K562 (cell line): ENCODE data around the gene FKBP8. TPM values are rescaled to one million over a fixed set of nuclear protein-coding genes. Genes with fewer than 3 reads are reported as not detected.
A peak's percentile ranks its signal among the peaks of the same experiment; 100 is the strongest.

Source experiments
- ATAC-seq: fragments of 200-7000 bp; cut with Tn5 transposase; 3 replicates; pipeline ENCODE4 v1.9.1; 2020; ENCODE audit warnings: moderate library complexity
- BruUV-seq: library from RNA; stranded (reverse); fragments of 400-500 nt; replicated peaks from 2 replicates; lab custom pipeline; 2021; lab: Mats Ljungman, UMichigan
- CTCF ChIA-PET: fragments of 300-600 bp; formaldehyde crosslinking; extraction: SDS; loops from one replicate; lab custom pipeline; 2021; ENCODE audit warnings: low intra/inter-chr PET ratio; lab: Yijun Ruan, JAX
- POLR2A ChIA-PET: fragments of 300-600, 350-650 bp; sonication (Branson Sonifier 250); formaldehyde crosslinking; extraction: SDS; loops from one replicate; lab custom pipeline; 2021; ENCODE audit warnings: antibody characterized with exemption, inconsistent platforms; lab: Yijun Ruan, JAX
- DNase-seq, 4 experiments: peaks; one replicate each; pipeline versions ENCODE4 v3.0.0 to v3.0.0-alpha.2; 2011 to 2018; ENCODE audit warnings: low spot score in 3 of 4, mixed read lengths in 3 of 4; ENCODE audit errors: extremely low read depth in 1 of 4
- FAIRE-seq: peaks from 2 replicates; lab custom pipeline; 2011; peaks lifted over from hg19 to GRCh38; lab: Jason Lieb, UNC
- H2AFZ ChIP-seq: 2 replicates; pipeline ENCODE4 v1.6.0; 2011; ENCODE audit warnings: low read depth, low read length, control low read depth, inconsistent platforms
- H3K27ac ChIP-seq: fragments of 200-600 bp; 3 replicates; pipeline ENCODE4 v1.8.0; 2011; ENCODE audit warnings: low read depth, mild to moderate bottlenecking, control low read depth, inconsistent platforms, low read length, moderate library complexity, mixed read lengths; ENCODE audit errors: extremely low read depth
- H3K27me3 ChIP-seq, 2 experiments: fragments of 300-600 bp in 1 of 2; 2 replicates in 1 of 2; 3 replicates in 1 of 2; pipeline versions ENCODE4 v1.6.0 to v1.8.0; 2011; ENCODE audit warnings: inconsistent platforms in 2 of 2, low read length in 2 of 2, mild to moderate bottlenecking in 1 of 2, mixed read lengths in 1 of 2, moderate library complexity in 1 of 2; ENCODE audit not compliant: control insufficient read depth in 2 of 2, insufficient read depth in 2 of 2
- H3K36me3 ChIP-seq: fragments of 300-600 bp; 3 replicates; pipeline ENCODE4 v1.8.0; 2011; ENCODE audit warnings: mild to moderate bottlenecking, low read length, inconsistent platforms; ENCODE audit not compliant: control insufficient read depth, insufficient read depth
- H3K4me1 ChIP-seq, 2 experiments: fragments of 200-600 bp in 1 of 2; replicated peaks in 1 of 2; 2 replicates in 1 of 2; 3 replicates in 1 of 2; pipeline versions ENCODE4 v1.5.1 to v1.8.0; 2011; ENCODE audit warnings: inconsistent platforms in 2 of 2, low read length in 2 of 2, mild to moderate bottlenecking in 1 of 2, mixed read lengths in 1 of 2, moderate library complexity in 1 of 2; ENCODE audit not compliant: control insufficient read depth in 2 of 2, insufficient read depth in 2 of 2
- H3K4me2 ChIP-seq: 2 replicates; pipeline ENCODE4 v1.6.1; 2011; ENCODE audit warnings: low read length, control low read depth, inconsistent platforms, mixed read lengths; ENCODE audit not compliant: insufficient read depth
- H3K4me3 ChIP-seq: fragments of 200-600 bp; sonication (generic), shearing (Covaris generic); 2 replicates; pipeline ENCODE4 v1.5.1; 2016; ENCODE audit warnings: control low read depth, inconsistent platforms
- H3K79me2 ChIP-seq: fragments of 200-600 bp; 3 replicates; pipeline ENCODE4 v1.8.0; 2011; ENCODE audit warnings: low read length, inconsistent platforms; ENCODE audit not compliant: control insufficient read depth, insufficient read depth
- H3K9ac ChIP-seq, 2 experiments: 2 replicates each; pipeline versions ENCODE4 v1.6.0 to v1.6.1; 2011; ENCODE audit warnings: low read depth in 2 of 2, low read length in 2 of 2, control low read depth in 1 of 2, inconsistent platforms in 1 of 2, mild to moderate bottlenecking in 1 of 2, mixed read lengths in 1 of 2; ENCODE audit not compliant: insufficient read depth in 1 of 2
- H3K9me1 ChIP-seq: one replicate; pipeline ENCODE4 v1.6.0; 2011; ENCODE audit warnings: inconsistent platforms, mild to moderate bottlenecking, low read length, moderate library complexity; ENCODE audit not compliant: control insufficient read depth, insufficient read depth
- H3K9me3 ChIP-seq: replicated peaks from 2 replicates; pipeline ENCODE4 v1.5.1; 2011; ENCODE audit warnings: low read depth, low read length, inconsistent platforms; ENCODE audit not compliant: control insufficient read depth, insufficient read depth
- H4K20me1 ChIP-seq: replicated peaks from 2 replicates; pipeline ENCODE4 v1.6.1; 2011; ENCODE audit warnings: low read length, inconsistent platforms, mixed read lengths; ENCODE audit not compliant: control insufficient read depth, insufficient read depth
- ADNP ChIP-seq: fragments of 200-800 bp; sonication (Bioruptor generic); IDR thresholded peaks from 2 replicates; pipeline ENCODE4 v1.6.1; 2016; ENCODE audit warnings: missing genetic modification characterization, missing compliant biosample characterization
- CTBP1 ChIP-seq: fragments of 450-650 bp; IDR thresholded peaks from 2 replicates; pipeline ENCODE4 v1.6.1; 2016; ENCODE audit warnings: borderline replicate concordance
- ELF4 ChIP-seq: fragments of 450-650 bp; formaldehyde crosslinking; IDR thresholded peaks from 2 replicates; pipeline ENCODE4 v1.4.0; 2022; ENCODE audit warnings: missing genetic modification characterization
- FOSL1 ChIP-seq: fragments of 200-800 bp; sonication (Bioruptor generic); conservative IDR thresholded peaks from 2 replicates; pipeline ENCODE4 v1.6.1; 2016; ENCODE audit warnings: missing genetic modification characterization, missing compliant biosample characterization
- HDAC2 ChIP-seq: fragments of 450-650 bp; IDR thresholded peaks from 2 replicates; pipeline ENCODE4 v1.6.1; 2016; ENCODE audit warnings: mild to moderate bottlenecking
- KAT8 ChIP-seq: fragments of 450-650 bp; IDR thresholded peaks from 2 replicates; pipeline ENCODE4 v1.6.1; 2016; ENCODE audit warnings: low read depth, mild to moderate bottlenecking
- NRF1 ChIP-seq, 2 experiments: fragments of 450-650 bp; IDR thresholded peaks in 1 of 2; conservative IDR thresholded peaks in 1 of 2; 2 replicates each; pipeline ENCODE4 v1.6.1; 2014; ENCODE audit warnings: mild to moderate bottlenecking in 2 of 2
- PRPF4 ChIP-seq: fragments of 200-400 bp; formaldehyde crosslinking; IDR thresholded peaks from one replicate; pipeline ENCODE4 v1.6.1; 2017; ENCODE audit warnings: low read length, low read depth, mild to moderate bottlenecking; ENCODE audit not compliant: insufficient read depth, poor library complexity, severe bottlenecking
- ZNF311 ChIP-seq: fragments of 250-450 bp; sonication (Bioruptor Pico); IDR thresholded peaks from 2 replicates; pipeline ENCODE4 v1.4.0; 2020; ENCODE audit warnings: mild to moderate bottlenecking, moderate library complexity
- ZNF316 ChIP-seq: fragments of 450-650 bp; IDR thresholded peaks from 2 replicates; pipeline ENCODE4 v1.6.1; 2016
- ZNF583 ChIP-seq: fragments of 250-450 bp; sonication (Bioruptor Pico); IDR thresholded peaks from 2 replicates; pipeline ENCODE4 v1.4.0; 2020
- ZNF717 ChIP-seq: fragments of 250-450 bp; sonication (Bioruptor Pico); IDR thresholded peaks from 2 replicates; pipeline ENCODE4 v1.5.0; 2021
- WGBS: fragments of 100-300 bp; shearing (Covaris generic); methylation state at CpG from one replicate; pipeline ENCODE4 v1.1.6; 2016; ENCODE audit warnings: low coverage, mixed read lengths; ENCODE audit not compliant: insufficient coverage; ENCODE audit errors: missing lambda C conversion rate; 5-methylcytosine and 5-hydroxymethylcytosine counted together
- in situ Hi-C: fragments of 300-500 bp; cut with MboI; formaldehyde crosslinking; loops from 4 replicates; pipeline ENCODE4 v1.15.0; 2018; ENCODE audit warnings: inconsistent platforms, mixed read lengths
- intact Hi-C: fragments of 100-400 bp; cut with micrococcal nuclease; formaldehyde crosslinking; loops from 2 replicates; pipeline ENCODE4 v1.14.2; 2022
- polyA plus RNA-seq, 8 experiments: library from polyadenylated mRNA; depleted of rRNA in 4 of 8; stranded (reverse) in 5 of 8; unstranded in 3 of 8; fragments of >200 nt; fragmentation: Nextera tagmentation in 2 of 8; fragmentation: Illumina TruSeq in 1 of 8; extraction: Ambion mirVana in 2 of 8; extraction: Trizol in 1 of 8; gene quantifications; 2 replicates each; pipeline versions ENCODE4 v1.2.1 to v1.2.3, GENCODE V29; 2011 to 2014; ENCODE audit warnings: inconsistent platforms in 1 of 8, missing spikeins in 1 of 8
- total RNA-seq, 7 experiments: library from RNA; depleted of rRNA in 6 of 7; stranded (reverse); fragments of >200 nt in 6 of 7; fragmentation: Illumina TruSeq in 2 of 7; extraction: Trizol in 2 of 7; gene quantifications; 2 replicates each; pipeline versions ENCODE4 v1.2.1 to v1.2.3, GENCODE V29; 2011 to 2021; ENCODE audit warnings: low replicate concordance in 1 of 7
- TF ChIP-seq, protein P1 (sequence below): sonication (generic); formaldehyde crosslinking; IDR thresholded peaks from 2 replicates; pipeline ENCODE4 v1.8.0; 2022; ENCODE audit warnings: mild to moderate bottlenecking, missing genetic modification reagents
- TF ChIP-seq, protein P2 (sequence below): fragments of 250-450 bp; sonication (Bioruptor Pico); IDR thresholded peaks from 2 replicates; pipeline ENCODE4 v1.5.0; 2021; ENCODE audit warnings: mild to moderate bottlenecking, moderate library complexity

The FKBP8 gene
- total and polyA plus RNA-seq, 9 of the 15 experiments (the other 6 are each of a cell fraction or from before 2014, with no cell fraction given): 0.46 to 236 (median 104) TPM

DNA sequence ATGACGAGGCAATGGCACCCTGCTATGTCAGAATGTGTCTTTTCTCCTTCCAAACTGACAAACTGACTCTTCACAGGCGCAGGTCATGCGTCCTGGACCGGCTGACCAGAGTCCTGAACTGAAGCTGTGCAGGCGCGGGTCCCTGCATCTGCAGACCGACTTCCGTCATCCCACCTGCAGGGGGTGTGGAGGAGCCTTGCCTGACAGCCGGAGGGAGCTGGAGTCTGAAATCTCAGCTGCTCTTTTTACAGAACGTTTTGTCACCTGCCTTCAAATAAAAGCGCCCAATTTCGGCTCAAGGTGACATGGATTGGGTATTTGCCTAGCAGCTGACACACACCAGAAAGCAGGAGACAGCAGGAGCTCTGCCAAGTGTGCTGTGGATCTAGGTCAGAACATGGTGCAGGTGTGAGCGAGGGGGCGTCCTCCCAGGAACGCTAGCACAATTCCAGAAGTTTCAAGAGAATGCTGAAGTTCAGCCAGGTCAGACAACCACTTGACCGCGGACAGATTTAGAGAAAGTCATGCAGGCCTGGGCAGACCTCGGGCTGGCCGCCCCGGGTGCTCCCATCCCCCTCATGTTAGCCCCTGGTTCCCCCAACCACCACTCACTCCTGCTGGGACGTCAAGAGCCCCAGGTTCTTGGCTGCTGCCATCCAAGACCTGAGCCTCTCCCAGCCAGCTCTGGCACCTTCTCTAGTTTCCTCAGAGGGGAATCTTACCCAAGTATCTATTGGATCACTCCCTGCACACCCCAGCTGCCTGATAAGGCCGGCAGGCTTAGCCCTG is 54.3 kb downstream of the FKBP8 start (continued):
- TF ChIP-seq NRF1 (conservative IDR thresholded peaks at IDR 0.05 in 1 of 2, IDR thresholded peaks at IDR 0.05 in 1 of 2): 0 out of 4 replicates have a peak, but pooled peaks of 1 of the 2 experiments have one; percentile 27
- TF ChIP-seq, protein P1, sequence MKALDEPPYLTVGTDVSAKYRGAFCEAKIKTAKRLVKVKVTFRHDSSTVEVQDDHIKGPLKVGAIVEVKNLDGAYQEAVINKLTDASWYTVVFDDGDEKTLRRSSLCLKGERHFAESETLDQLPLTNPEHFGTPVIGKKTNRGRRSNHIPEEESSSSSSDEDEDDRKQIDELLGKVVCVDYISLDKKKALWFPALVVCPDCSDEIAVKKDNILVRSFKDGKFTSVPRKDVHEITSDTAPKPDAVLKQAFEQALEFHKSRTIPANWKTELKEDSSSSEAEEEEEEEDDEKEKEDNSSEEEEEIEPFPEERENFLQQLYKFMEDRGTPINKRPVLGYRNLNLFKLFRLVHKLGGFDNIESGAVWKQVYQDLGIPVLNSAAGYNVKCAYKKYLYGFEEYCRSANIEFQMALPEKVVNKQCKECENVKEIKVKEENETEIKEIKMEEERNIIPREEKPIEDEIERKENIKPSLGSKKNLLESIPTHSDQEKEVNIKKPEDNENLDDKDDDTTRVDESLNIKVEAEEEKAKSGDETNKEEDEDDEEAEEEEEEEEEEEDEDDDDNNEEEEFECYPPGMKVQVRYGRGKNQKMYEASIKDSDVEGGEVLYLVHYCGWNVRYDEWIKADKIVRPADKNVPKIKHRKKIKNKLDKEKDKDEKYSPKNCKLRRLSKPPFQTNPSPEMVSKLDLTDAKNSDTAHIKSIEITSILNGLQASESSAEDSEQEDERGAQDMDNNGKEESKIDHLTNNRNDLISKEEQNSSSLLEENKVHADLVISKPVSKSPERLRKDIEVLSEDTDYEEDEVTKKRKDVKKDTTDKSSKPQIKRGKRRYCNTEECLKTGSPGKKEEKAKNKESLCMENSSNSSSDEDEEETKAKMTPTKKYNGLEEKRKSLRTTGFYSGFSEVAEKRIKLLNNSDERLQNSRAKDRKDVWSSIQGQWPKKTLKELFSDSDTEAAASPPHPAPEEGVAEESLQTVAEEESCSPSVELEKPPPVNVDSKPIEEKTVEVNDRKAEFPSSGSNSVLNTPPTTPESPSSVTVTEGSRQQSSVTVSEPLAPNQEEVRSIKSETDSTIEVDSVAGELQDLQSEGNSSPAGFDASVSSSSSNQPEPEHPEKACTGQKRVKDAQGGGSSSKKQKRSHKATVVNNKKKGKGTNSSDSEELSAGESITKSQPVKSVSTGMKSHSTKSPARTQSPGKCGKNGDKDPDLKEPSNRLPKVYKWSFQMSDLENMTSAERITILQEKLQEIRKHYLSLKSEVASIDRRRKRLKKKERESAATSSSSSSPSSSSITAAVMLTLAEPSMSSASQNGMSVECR: peak; percentile 26; the same call in 1 of the 2 replicates

DNA sequence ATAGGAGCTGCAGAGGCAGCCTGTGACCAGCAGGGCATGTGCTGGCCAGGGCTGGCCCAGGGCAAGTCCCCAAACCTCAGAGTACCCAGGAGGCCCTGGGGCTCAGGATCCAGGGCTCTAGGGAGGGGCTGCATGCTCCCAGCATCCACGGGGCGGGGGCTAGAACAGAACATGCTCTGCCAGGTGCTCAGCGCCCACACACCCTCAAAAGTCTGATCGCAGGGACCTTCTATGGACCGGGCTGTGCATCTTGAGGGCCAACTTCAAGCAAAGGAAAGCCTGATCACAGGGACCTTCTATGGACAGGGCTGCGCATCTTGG is 55.0 kb downstream of the FKBP8 start:
- H3K4me2 ChIP-seq: no peak overlapping the region
- ATAC-seq (no peak), DNase-seq (no peak), FAIRE-seq (no peak)
- no peaks in the 10 kb centered on the region for H3K9me3 ChIP-seq
- H3K79me2 ChIP-seq: peaks cover 90% of the 10 kb centered on the region
- no peaks in the 10 kb centered on the region for H3K36me3 ChIP-seq
- no TSS peak for BruUV-seq
- peaks cover 33 to 69% of the 10 kb centered on the region in 2 experiments for H3K4me1 ChIP-seq
- no peak overlapping the region for H3K4me3 ChIP-seq
- ChIA-PET CTCF (no interaction called here), POLR2A (interaction anchor here (0.9 to 3.0 kb wide), 5 partner anchors 8 to 32 kb away, joined by 3 to 12 read pairs (median 4); no protein-coding TSS in a partner anchor)
- peaks cover 18% of the 10 kb centered on the region for H3K9me1 ChIP-seq
- H4K20me1 ChIP-seq: peaks cover 76% of the 10 kb centered on the region
- H3K9ac ChIP-seq: peak overlapping the region in 1 of 2 experiments; percentile 68; a peak in 1 of 4 replicates
- intact Hi-C loops: loop anchor here (5.0 kb wide), 1 partner anchor 84 kb away; the partner anchor contains the start of gene UBA52
- no peaks in the 10 kb centered on the region for H3K27me3 ChIP-seq
- WGBS: 82% methylated on average over 6 of the region's 6 CpGs
- in situ Hi-C loops: no loop called here
- H3K27ac ChIP-seq: no peak overlapping the region
- no peak overlapping the region for H2AFZ ChIP-seq
- no peak for TF ChIP-seq PRPF4
- TF ChIP-seq FOSL1 (tag): no peak
- no peak for TF ChIP-seq ZNF583 (CRISPR knock-in tag)
- no peak for TF ChIP-seq ZNF717
- TF ChIP-seq KAT8: no peak
- no peak for TF ChIP-seq ZNF311 (CRISPR knock-in tag)
- TF ChIP-seq ELF4 (CRISPR knock-in tag): no peak
- TF ChIP-seq CTBP1: no peak
- TF ChIP-seq ZNF316: no peak
- no peak for TF ChIP-seq ADNP (tag)
- TF ChIP-seq, protein P2, sequence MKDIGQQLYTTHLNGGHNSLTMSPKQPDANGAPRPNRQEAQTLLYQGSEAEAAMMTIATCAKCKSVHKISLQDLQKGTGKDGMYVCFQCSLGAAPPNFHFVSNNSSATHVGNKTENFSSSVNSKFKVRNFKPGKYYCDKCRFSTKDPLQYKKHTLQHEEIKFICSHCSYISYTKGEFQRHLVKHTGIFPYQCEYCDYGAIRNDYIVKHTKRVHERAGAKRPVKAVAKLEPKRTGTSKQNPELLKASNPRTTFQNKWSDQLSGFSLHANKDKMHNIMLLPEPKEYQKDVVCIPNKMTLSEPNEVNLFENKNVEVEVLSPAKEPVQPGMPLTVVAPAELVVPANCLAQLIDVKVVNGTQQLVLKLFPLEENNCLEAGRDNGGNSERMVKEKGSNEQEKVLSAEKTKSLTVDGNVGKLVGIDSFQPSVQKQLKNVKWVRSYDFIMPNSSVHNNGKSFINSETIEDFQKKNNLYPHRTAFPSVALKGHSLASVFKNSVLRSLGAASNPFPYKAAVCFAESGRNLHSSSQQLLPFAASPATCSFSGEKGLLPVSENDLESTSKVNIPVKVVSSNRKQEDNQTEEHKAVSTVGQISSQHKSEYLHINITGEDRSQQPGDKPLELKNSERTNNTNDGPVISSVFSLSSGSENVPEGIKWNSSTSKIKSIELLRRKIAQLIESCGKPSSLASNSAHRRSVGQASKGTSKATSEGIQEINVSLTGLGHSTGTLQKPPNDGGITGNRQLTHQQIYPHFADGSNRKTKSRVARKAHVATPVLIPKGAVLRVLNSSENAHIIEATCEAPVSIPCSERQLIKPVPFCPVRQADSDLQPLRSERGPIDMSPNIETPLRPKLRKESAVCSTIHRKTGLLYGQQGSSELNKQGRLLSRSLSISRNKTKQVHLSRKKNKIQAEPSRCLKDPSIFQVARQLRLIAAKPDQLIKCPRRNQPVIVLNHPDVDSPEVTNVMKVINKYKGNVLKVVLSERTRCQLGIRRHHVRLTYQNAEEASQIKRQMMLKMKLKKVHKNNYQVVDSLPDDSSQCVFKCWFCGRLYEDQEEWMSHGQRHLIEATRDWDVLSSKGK (CRISPR knock-in tag): no peak
- TF ChIP-seq HDAC2: no peak
